Activated effector memory CD4-positive, alpha-beta T cell treated with anti-CD3 and anti-CD28 coated beads, Interleukin-2, amount 50 U/mL, for 16 hours (primary cell): Measurements from ENCODE around the gene SF3A2.
"Not testable (repeated sequence)": the region's sequence is repeated elsewhere in the genome, so short reads cannot be mapped to it uniquely, and the experiment has no call there.

Experiments used
- DNase-seq: peaks from one replicate; pipeline ENCODE4 v3.0.0-alpha.2; 2020

The SF3A2 gene

GRCh38 chr19:2277138-2277537, 40.5 kb downstream of the SF3A2 start:
- DNase-seq = no peak

- no peak for DNase-seq
Measured at GRCh38 chr19:2278459-2279158, 42.0 kb downstream of the SF3A2 start.

GRCh38 chr19:2280633-2281264, 44.1 kb downstream of the SF3A2 start:
- DNase-seq = no peak

GRCh38 chr19:2281265-2282061, 44.8 kb downstream of the SF3A2 start:
- not testable (repeated sequence) for DNase-seq

GRCh38 chr19:2282062-2282861, 45.6 kb downstream of the SF3A2 start, which contains the start of gene PEAK3:
Gene PEAK3 (minus strand): TSS chr19:2282175. CDS start chr19:2280931, 1,244 bp downstream.
- peak; percentile 73 for DNase-seq

GRCh38 chr19:2282862-2283237, 46.2 kb downstream of the SF3A2 start:
- DNase-seq = no peak

- DNase-seq = no peak
Measured at GRCh38 chr19:2283835-2284507, 47.3 kb downstream of the SF3A2 start.

- no peak for DNase-seq
Measured at GRCh38 chr19:2286402-2287140, 49.9 kb downstream of the SF3A2 start.

GRCh38 chr19:2287585-2288337, 51.1 kb downstream of the SF3A2 start:
- DNase-seq = no peak

GRCh38 chr19:2288338-2288817, 51.8 kb downstream of the SF3A2 start:
- DNase-seq = no peak

GRCh38 chr19:2288818-2289713, 52.4 kb downstream of the SF3A2 start:
- no peak for DNase-seq

- DNase-seq = peak; percentile 81
Measured at GRCh38 chr19:2289714-2290435, 53.3 kb downstream of the SF3A2 start.

- no peak for DNase-seq
Measured at GRCh38 chr19:2290441-2291184, 54.0 kb downstream of the SF3A2 start.

GRCh38 chr19:2291185-2291751, 54.6 kb downstream of the SF3A2 start:
- no peak for DNase-seq

- DNase-seq = no peak
Measured at GRCh38 chr19:2294687-2295335, 58.2 kb downstream of the SF3A2 start.

- no peak for DNase-seq
Measured at GRCh38 chr19:2296141-2296540, 59.5 kb downstream of the SF3A2 start.
